Astrocyte of the cerebellum (primary cell): Measurements from ENCODE around the gene YIF1A.

Experiments used
- DNase-seq: peaks from one replicate; pipeline ENCODE4 v3.0.0-alpha.2; 2011; ENCODE audit warnings: low read depth
- H3K4me3 ChIP-seq: 2 replicates; pipeline ENCODE4 v1.5.1; 2011; ENCODE audit warnings: mild to moderate bottlenecking, low read depth, low read length, moderate library complexity
- CTCF ChIP-seq: IDR thresholded peaks from 2 replicates; pipeline ENCODE4 v1.5.1; 2012; ENCODE audit warnings: low read length, low read depth, moderate library complexity, mild to moderate bottlenecking; ENCODE audit errors: missing control alignments
- in situ Hi-C: cut with HindIII; loops from 2 replicates; pipeline ENCODE4 v1.10.0; 2017; ENCODE audit warnings: low sequenced_read_pairs

The YIF1A gene

GRCh38 chr11:66314561-66315497 lies 25.9 kb upstream of the YIF1A start:
- H3K4me3 ChIP-seq = peak overlapping the region; percentile 36
- DNase-seq = no peak
- in situ Hi-C loops = no loop called here
- TF ChIP-seq CTCF = no peak

GRCh38 chr11:66314186-66314501 lies 25.2 kb upstream of the YIF1A start:
- peak overlapping the region; percentile 36 for H3K4me3 ChIP-seq
- no peak for TF ChIP-seq CTCF
- no peak for DNase-seq
- in situ Hi-C loops = no loop called here

- H3K4me3 ChIP-seq = peak overlapping the region; percentile 36
- in situ Hi-C loops = no loop called here
- TF ChIP-seq CTCF = no peak
- no peak for DNase-seq
Measured at GRCh38 chr11:66313321-66314185, 24.6 kb upstream of the YIF1A start.

- no peak for TF ChIP-seq CTCF
- peak; percentile 98 for DNase-seq
- H3K4me3 ChIP-seq = peak overlapping the region; percentile 41
- in situ Hi-C loops = no loop called here
Measured at GRCh38 chr11:66312549-66313320, 23.8 kb upstream of the YIF1A start.

GRCh38 chr11:66311965-66312548 lies 23.1 kb upstream of the YIF1A start:
- DNase-seq = peak; percentile 75
- peak; percentile 92 for TF ChIP-seq CTCF
- H3K4me3 ChIP-seq = peak overlapping the region; percentile 41
- in situ Hi-C loops = no loop called here
